Rectal smooth muscle tissue (tissue), 1 donor: ENCODE measurements around the gene TSPAN10.

Experiments used
- H3K27ac ChIP-seq: one replicate; pipeline ENCODE4 v1.7.0; 2013; ENCODE audit warnings: low read depth, low read length, inconsistent platforms
- H3K27me3 ChIP-seq: one replicate; pipeline ENCODE4 v1.7.0; 2013; ENCODE audit warnings: low read length; ENCODE audit not compliant: control insufficient read depth, insufficient read depth
- H3K36me3 ChIP-seq: one replicate; pipeline ENCODE4 v1.7.0; 2013; ENCODE audit warnings: low read length; ENCODE audit not compliant: control insufficient read depth, insufficient read depth
- H3K4me1 ChIP-seq: one replicate; pipeline ENCODE4 v1.7.0; 2013; ENCODE audit warnings: low read length; ENCODE audit not compliant: control insufficient read depth, insufficient read depth
- H3K4me3 ChIP-seq: one replicate; pipeline ENCODE4 v1.7.0; 2013; ENCODE audit warnings: low read length
- H3K9ac ChIP-seq: one replicate; pipeline ENCODE4 v1.7.0; 2013; ENCODE audit warnings: low read length

TSPAN10 gene

DNA sequence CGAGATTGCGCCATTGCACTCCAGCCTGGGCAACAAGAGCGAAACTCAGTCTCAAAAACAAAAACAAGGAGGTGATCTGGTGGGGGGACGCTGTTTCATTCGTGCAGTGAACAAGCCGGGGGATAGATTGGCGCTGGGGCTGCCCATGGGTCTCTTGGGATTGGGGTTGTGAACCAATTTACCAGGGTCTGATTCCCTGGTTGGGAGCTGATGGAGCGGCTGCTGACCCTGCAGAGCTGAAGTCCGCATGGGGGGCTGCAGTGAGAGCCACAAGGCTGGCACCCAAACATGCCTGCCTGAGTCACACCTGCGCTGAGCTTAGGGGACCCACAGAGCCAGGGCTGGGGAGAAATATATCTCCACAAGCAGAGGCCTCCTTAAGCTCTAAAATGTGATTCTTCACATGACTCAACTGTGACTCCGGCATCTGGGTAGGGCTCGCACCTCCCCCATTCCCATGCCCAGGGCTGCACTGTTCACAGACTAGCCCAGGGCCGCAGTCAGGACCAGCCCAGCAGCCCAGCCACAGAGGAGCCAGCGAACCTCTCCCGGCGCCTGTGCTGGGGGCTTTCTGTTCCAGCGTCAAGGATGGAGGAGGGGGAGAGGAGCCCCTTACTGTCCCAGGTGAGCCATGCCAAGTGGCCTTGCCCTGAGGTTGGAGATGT, 5.0 kb downstream of the TSPAN10 start:
- H3K36me3 ChIP-seq, result no peaks in the 10 kb centered on the region
- no peaks in the 10 kb centered on the region for H3K27me3 ChIP-seq
- no peak overlapping the region for H3K27ac ChIP-seq
- H3K4me3 ChIP-seq, result no peak overlapping the region
- H3K4me1 ChIP-seq, result no peaks in the 10 kb centered on the region
- H3K9ac ChIP-seq, result no peak overlapping the region

DNA sequence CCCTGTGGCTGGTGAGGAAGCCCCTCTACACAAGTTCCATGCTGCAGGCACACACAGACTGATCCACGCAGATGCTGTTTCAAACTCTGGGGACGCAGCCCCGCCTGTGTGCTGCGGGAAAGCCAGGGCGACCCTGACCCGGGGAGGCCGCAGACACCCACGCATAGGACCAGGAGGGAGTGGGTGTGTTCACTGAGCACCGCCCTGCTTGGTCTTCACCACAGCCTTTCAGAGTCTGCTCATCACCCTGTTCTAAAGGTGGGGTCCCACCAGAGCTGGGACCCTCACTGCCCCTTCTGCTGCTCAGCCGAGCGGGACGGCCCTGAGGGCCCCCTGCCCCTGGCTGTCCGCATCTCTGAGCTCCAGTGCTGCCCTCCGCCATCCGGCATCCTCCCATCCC, 7.5 kb downstream of the TSPAN10 start:
- no peaks in the 10 kb centered on the region for H3K4me1 ChIP-seq
- no peak overlapping the region for H3K9ac ChIP-seq
- H3K27ac ChIP-seq, result no peak overlapping the region
- H3K27me3 ChIP-seq, result peaks cover 14% of the 10 kb centered on the region
- H3K4me3 ChIP-seq, result no peak overlapping the region
- H3K36me3 ChIP-seq, result no peaks in the 10 kb centered on the region

DNA sequence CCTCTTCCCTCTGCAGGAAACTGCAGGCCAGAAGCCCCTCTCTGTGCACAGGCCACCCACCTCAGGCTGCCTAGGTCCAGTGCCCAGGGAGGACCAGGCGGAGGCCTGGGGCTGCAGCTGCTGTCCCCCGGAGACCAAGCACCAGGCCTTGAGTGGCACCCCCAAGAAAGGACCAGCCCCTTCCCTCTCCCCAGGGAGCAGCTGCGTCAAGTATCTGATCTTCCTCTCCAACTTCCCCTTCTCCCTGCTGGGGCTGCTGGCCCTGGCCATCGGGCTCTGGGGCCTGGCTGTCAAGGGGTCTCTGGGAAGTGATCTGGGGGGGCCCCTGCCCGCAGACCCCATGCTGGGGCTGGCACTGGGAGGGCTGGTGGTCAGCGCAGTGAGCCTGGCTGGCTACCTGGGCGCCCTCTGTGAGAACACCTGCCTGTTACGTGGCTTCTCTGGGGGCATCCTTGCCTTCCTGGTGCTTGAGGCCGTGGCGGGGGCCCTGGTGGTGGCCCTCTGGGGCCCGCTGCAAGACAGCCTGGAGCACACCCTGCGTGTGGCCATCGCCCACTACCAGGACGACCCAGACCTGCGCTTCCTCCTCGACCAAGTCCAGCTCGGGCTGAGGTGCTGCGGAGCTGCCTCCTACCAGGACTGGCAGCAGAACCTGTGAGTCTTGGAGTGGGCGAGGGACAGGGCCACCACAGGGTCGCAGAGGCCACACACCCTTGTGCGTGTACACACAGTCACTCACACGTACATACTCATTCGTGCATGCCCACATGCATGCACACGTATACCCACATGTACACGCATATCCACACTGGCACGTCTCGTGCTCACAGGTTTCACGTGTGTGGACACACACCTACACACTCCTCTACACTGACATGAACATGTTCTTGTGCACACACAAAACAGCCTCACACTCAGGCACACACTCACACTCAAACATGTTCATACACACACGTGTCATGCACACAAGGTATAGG, 8.3 kb downstream of the TSPAN10 start:
- H3K4me3 ChIP-seq, result no peak overlapping the region
- peaks cover 18% of the 10 kb centered on the region for H3K27me3 ChIP-seq
- H3K27ac ChIP-seq, result no peak overlapping the region
- H3K4me1 ChIP-seq, result no peaks in the 10 kb centered on the region
- no peak overlapping the region for H3K9ac ChIP-seq
- no peaks in the 10 kb centered on the region for H3K36me3 ChIP-seq

DNA sequence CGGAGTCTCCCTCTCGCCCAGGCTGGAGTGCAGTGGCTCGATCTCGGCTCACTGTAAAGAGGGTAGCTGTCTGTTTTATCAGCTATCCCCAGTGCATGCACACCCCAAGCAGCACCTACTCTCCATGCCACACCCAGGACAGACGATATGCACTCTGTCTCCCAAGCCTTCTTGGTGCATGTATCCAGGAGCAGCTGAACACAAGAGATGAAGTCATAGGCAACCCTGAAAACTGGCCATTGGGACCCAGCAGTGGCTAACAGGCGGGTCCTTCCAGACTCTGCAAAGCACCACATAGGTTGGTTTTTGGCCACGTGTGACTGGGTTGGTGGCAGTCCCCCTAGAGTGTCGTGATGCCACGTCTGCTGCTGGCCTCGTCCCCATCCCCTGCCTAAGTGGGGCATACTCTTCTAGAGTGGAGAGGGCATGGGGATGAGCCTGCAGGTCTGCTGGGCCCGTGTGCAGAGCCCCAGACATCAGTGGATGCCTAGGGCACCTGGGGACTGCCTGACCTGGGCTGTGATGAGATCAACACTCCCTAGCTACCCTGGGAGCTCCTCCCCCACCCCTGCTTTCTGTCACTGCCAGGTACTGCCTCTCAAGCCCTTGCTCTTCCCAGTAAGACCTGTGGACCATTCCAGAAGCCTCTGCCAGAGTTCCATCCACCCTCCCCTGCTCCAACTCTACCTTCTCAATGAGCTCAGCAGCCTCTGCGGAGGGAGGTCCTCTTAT, 10.0 kb downstream of the TSPAN10 start:
- Histone ChIP-seq H3K4me3 (no peak overlapping the region), H3K36me3 (no peaks in the 10 kb centered on the region), H3K27me3 (peaks cover 18% of the 10 kb centered on the region), H3K4me1 (no peaks in the 10 kb centered on the region), H3K9ac (no peak overlapping the region), H3K27ac (no peak overlapping the region)

- Histone ChIP-seq H3K4me3 (no peak overlapping the region), H3K27ac (no peak overlapping the region), H3K9ac (no peak overlapping the region), H3K36me3 (no peaks in the 10 kb centered on the region), H3K27me3 (peaks cover 18% of the 10 kb centered on the region), H3K4me1 (no peaks in the 10 kb centered on the region)
These were observed 10.6 kb downstream of the TSPAN10 start for GRCh38 chr17:81647640-81648012.

GRCh38 chr17:81648013-81648706, 11.2 kb downstream of the TSPAN10 start:
- Histone ChIP-seq H3K4me3 (no peak overlapping the region), H3K36me3 (no peaks in the 10 kb centered on the region), H3K9ac (no peak overlapping the region), H3K27ac (no peak overlapping the region), H3K4me1 (no peaks in the 10 kb centered on the region), H3K27me3 (peaks cover 18% of the 10 kb centered on the region)

- H3K4me3 ChIP-seq, result no peak overlapping the region
- H3K27ac ChIP-seq, result no peak overlapping the region
- H3K27me3 ChIP-seq, result peaks cover 18% of the 10 kb centered on the region
- no peaks in the 10 kb centered on the region for H3K36me3 ChIP-seq
- H3K4me1 ChIP-seq, result no peaks in the 10 kb centered on the region
- H3K9ac ChIP-seq, result no peak overlapping the region
These were observed 11.7 kb downstream of the TSPAN10 start for GRCh38 chr17:81648707-81649085.

DNA sequence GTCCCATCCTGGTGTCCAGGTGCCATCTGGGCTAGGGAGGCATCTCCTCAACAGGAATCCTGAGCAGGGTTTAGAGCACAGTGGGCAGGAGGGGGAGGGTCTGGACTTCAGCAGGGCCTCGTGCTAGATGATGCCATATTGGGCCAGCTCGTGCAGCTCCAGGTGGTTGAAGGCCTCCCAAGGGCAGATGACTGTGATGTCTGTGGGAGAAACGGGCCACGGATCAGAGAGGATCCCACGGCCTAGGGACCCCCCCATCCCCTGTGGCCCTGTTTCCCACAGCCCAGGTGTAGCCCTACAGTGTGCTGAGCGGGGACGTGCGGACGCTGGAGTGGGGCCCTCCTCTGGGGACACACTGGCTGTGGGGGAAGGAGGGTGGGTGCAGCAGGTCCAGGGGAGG, 14.0 kb downstream of the TSPAN10 start:
- Histone ChIP-seq H3K36me3 (no peaks in the 10 kb centered on the region), H3K4me3 (no peak overlapping the region), H3K9ac (no peak overlapping the region), H3K27me3 (peaks cover 18% of the 10 kb centered on the region), H3K4me1 (no peaks in the 10 kb centered on the region), H3K27ac (no peak overlapping the region)

DNA sequence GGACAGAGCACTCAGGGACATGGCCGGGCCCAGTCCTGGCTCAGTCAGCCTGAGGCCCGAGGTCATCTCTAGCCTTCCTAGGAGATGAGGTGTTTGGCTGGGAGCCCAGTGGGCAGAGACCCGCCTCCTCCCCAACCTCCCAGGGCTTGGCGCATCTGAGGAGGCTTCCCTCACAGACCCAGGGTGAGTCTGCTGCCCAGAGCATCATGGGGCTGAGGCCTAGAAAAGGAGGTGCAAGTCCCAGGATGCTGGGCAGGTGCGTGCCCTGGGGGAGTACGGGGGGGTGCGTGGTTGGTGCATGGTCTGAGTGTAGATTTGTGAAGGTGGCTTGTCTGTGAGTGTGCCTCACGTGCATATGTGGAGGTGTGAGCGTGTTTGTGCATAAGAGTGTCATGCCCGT, 14.7 kb downstream of the TSPAN10 start:
- Histone ChIP-seq H3K9ac (no peak overlapping the region), H3K27me3 (peaks cover 18% of the 10 kb centered on the region), H3K36me3 (no peaks in the 10 kb centered on the region), H3K27ac (no peak overlapping the region), H3K4me3 (no peak overlapping the region), H3K4me1 (no peaks in the 10 kb centered on the region)

DNA sequence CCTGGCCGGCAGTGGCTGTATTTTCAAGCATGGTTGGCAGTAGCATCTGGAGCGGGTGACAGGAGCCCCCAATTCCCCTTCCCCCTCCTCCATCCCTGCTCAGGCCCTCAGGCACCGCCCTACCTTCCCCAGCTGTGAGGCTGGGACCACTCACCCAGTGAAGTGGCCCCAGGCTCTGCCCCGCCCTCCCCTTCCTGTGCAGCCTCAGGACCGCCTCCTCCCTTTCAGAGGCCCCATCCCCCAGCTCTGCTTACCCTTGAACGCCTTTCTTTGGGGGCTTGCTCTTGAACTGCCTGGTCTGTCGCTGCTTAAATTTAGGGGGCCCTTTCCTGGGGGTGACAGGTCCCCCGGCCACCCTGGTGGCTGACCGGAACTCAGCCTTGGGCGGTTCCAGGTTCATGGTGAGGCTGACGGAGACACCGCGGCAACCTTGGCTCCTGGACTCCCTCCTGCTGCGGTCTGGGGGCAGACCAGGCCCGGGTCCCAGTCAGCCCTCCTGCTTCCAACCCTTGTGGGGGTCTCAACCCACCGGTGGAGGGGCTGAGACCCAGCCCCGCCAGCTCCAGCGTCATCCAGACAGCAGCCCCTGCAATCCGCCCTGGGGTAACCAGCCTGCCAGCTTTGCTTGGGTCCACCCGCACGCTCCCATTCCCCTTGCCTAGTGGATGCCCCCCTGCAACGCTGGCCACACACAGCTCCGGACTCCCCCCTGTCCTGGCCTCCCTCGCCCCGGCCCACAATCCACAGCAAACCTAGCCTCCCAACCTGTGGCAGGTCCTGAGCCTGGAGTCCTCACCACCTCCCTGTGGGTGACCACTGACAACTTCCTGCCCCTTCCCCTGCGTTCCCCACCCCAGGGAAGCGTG, 16.1 kb downstream of the TSPAN10 start:
- H3K9ac ChIP-seq, result no peak overlapping the region

DNA sequence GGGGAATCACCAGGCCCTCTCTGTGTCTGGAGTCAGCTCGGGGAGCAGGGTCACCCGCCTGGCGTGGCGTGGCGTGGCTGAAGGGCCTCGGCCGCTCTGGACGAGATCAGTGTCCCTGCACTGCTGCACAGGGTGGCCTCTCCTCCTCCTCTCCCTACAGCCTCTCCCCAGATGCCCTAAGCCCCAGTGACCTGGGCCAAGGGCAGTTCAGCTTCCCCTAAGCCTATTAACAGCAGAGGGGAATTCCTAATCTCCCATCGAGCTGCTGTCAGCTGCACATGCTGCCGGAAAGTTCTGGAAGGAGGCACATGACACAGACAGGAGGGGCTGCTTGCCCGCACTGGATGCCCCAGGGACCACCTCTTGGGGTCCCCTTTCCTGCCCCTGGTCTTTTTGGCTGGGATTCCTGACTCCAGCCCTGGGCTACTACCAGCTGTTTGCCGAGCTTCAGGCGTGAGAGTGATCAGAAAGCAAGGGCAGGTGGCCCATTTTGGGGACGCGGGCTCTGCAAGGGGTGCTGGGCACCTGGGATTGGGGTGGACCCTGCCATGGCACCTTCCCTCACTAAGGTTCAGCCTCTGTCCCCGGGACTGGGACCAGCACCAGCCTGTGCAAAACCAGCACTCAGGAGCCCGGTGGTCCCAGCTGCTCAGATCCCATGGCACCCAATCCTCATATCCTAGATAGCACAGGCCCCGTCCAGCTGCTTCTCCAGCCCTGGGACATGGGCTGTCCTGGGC, 18.6 kb downstream of the TSPAN10 start:
- Histone ChIP-seq H3K9ac (no peak overlapping the region), H3K27me3 (no peaks in the 10 kb centered on the region), H3K36me3 (no peaks in the 10 kb centered on the region), H3K4me3 (no peak overlapping the region), H3K27ac (no peak overlapping the region), H3K4me1 (no peaks in the 10 kb centered on the region)

More for the DNA sequence above, 16.1 kb downstream of the TSPAN10 start:
- H3K4me1 ChIP-seq, result no peaks in the 10 kb centered on the region
- no peaks in the 10 kb centered on the region for H3K36me3 ChIP-seq
- H3K27ac ChIP-seq, result no peak overlapping the region
- H3K27me3 ChIP-seq, result peaks cover 11% of the 10 kb centered on the region
- H3K4me3 ChIP-seq, result no peak overlapping the region
